Measurements from ENCODE around the gene SIRPG. TPM values are rescaled to one million over a fixed set of nuclear protein-coding genes. Genes with fewer than 3 reads are reported as not detected.

Gene SIRPG
- total and polyA plus RNA-seq, 2 of the 13 experiments (the other 11 are each of a cell fraction or from before 2014, with no cell fraction given) = not detected

DNA sequence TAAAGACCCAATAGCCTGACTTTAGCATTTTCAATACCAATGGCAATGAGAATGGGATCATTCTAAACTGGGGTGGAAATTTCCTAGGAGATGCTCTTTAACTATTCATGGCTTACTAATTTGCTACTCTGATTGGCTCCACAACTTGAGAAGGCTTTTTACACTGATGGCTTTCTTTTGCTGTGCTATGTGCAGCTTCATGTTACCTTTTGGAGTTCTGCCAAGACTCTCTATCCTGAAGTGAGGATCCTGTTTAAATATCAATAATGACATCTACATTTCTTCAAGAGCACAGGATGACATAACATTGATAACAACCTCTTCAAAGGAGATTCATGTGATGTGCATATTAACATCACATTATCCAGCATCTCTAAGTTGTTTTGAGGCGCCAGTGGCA, 43.4 kb upstream of the SIRPG start (continued):
- TF ChIP-seq, protein P1, sequence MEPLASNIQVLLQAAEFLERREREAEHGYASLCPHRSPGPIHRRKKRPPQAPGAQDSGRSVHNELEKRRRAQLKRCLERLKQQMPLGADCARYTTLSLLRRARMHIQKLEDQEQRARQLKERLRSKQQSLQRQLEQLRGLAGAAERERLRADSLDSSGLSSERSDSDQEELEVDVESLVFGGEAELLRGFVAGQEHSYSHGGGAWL (CRISPR knock-in tag; IDR thresholded peaks at IDR 0.05) = no peak
- TF ChIP-seq NFKB2 (CRISPR knock-in tag; IDR thresholded peaks at IDR 0.05; ENCODE audit: borderline replicate concordance) = no peak

DNA sequence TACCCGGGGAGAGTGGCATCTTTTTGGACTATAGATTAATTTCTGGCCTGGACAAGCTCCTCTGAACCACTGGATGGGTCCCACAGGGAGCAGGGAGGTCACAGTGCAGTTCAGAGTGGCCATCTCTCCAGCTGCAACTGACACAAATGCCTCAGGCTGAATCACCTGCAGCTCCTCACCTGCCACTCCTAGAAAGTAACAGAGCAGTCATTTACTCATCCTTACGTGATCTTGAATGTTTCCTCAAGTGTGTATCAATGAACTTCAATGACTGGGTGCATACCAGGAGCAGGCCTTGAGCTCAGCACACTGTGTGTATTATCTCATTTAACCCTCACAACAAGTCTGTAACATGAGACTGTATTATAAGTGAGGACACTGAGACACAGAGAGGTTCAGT, 40.0 kb upstream of the SIRPG start:
- no peak for TF ChIP-seq PTBP1 (IDR thresholded peaks at IDR 0.05; ENCODE audit: low read depth, low read length, poor library complexity, severe bottlenecking)
- no peak for TF ChIP-seq SETDB1 (CRISPR knock-in tag; IDR thresholded peaks at IDR 0.05; ENCODE audit: borderline replicate concordance)
- TF ChIP-seq, protein P2, sequence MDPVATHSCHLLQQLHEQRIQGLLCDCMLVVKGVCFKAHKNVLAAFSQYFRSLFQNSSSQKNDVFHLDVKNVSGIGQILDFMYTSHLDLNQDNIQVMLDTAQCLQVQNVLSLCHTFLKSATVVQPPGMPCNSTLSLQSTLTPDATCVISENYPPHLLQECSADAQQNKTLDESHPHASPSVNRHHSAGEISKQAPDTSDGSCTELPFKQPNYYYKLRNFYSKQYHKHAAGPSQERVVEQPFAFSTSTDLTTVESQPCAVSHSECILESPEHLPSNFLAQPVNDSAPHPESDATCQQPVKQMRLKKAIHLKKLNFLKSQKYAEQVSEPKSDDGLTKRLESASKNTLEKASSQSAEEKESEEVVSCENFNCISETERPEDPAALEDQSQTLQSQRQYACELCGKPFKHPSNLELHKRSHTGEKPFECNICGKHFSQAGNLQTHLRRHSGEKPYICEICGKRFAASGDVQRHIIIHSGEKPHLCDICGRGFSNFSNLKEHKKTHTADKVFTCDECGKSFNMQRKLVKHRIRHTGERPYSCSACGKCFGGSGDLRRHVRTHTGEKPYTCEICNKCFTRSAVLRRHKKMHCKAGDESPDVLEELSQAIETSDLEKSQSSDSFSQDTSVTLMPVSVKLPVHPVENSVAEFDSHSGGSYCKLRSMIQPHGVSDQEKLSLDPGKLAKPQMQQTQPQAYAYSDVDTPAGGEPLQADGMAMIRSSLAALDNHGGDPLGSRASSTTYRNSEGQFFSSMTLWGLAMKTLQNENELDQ (CRISPR knock-in tag; IDR thresholded peaks at IDR 0.05; ENCODE audit: borderline replicate concordance) = no peak
- TF ChIP-seq, protein P3, sequence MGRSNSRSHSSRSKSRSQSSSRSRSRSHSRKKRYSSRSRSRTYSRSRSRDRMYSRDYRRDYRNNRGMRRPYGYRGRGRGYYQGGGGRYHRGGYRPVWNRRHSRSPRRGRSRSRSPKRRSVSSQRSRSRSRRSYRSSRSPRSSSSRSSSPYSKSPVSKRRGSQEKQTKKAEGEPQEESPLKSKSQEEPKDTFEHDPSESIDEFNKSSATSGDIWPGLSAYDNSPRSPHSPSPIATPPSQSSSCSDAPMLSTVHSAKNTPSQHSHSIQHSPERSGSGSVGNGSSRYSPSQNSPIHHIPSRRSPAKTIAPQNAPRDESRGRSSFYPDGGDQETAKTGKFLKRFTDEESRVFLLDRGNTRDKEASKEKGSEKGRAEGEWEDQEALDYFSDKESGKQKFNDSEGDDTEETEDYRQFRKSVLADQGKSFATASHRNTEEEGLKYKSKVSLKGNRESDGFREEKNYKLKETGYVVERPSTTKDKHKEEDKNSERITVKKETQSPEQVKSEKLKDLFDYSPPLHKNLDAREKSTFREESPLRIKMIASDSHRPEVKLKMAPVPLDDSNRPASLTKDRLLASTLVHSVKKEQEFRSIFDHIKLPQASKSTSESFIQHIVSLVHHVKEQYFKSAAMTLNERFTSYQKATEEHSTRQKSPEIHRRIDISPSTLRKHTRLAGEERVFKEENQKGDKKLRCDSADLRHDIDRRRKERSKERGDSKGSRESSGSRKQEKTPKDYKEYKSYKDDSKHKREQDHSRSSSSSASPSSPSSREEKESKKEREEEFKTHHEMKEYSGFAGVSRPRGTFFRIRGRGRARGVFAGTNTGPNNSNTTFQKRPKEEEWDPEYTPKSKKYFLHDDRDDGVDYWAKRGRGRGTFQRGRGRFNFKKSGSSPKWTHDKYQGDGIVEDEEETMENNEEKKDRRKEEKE (IDR thresholded peaks at IDR 0.05) = no peak
- TF ChIP-seq, protein P4, sequence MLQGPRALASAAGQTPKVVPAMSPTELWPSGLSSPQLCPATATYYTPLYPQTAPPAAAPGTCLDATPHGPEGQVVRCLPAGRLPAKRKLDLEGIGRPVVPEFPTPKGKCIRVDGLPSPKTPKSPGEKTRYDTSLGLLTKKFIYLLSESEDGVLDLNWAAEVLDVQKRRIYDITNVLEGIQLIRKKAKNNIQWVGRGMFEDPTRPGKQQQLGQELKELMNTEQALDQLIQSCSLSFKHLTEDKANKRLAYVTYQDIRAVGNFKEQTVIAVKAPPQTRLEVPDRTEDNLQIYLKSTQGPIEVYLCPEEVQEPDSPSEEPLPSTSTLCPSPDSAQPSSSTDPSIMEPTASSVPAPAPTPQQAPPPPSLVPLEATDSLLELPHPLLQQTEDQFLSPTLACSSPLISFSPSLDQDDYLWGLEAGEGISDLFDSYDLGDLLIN (CRISPR knock-in tag; IDR thresholded peaks at IDR 0.05; ENCODE audit: borderline replicate concordance) = no peak
- TF ChIP-seq PHF21A (CRISPR knock-in tag; IDR thresholded peaks at IDR 0.05) = no peak
- no peak for TF ChIP-seq TCF12 (IDR thresholded peaks at IDR 0.05)
- no peak for TF ChIP-seq TCF12 (CRISPR knock-in tag; IDR thresholded peaks at IDR 0.05)
- TF ChIP-seq ZNF331 (CRISPR knock-in tag; IDR thresholded peaks at IDR 0.05) = no peak
- Histone ChIP-seq H2AFZ (ENCODE audit: low read length) (no peak overlapping the region), H3K36me3 (replicated peaks in 1 of 2; ENCODE audit: control insufficient read depth in 1 of 2, insufficient read depth in 2 of 2, low read length in 2 of 2) (no peaks in the 10 kb centered on the region), H3K9me3 (ENCODE audit: low read length) (no peaks in the 10 kb centered on the region), H3K27ac (ENCODE audit: extremely low read length, insufficient read depth, low read length) (no peak overlapping the region), H4K20me1 (ENCODE audit: insufficient read depth, low read length) (no peaks in the 10 kb centered on the region), H3K27me3 (ENCODE audit: control insufficient read depth in 1 of 2, insufficient read depth in 2 of 2, low read length in 2 of 2) (no peaks in the 10 kb centered on the region), H3K4me3 (replicated peaks in 1 of 3; ENCODE audit: insufficient read depth in 1 of 3, low read depth in 2 of 3, low read length in 3 of 3) (no peak overlapping the region), H3K9ac (ENCODE audit: insufficient read depth, low read depth, low read length) (no peak overlapping the region), H3K4me1 (ENCODE audit: insufficient read depth, low read length) (no peaks in the 10 kb centered on the region), H3K79me2 (ENCODE audit: insufficient read depth, low read length) (no peaks in the 10 kb centered on the region), H3K4me2 (ENCODE audit: low read depth, low read length) (no peak overlapping the region)
- 20% methylated on average over 2 of the region's 2 CpGs for WGBS (ENCODE audit: low lambda C conversion rate)
- BruUV-seq (replicated peaks) = no TSS peak
- POLR2A ChIA-PET = no interaction called here
- CTCF ChIA-PET (ENCODE audit: low intra/inter-chr PET ratio, low total read pairs) = no interaction called here
- FAIRE-seq (no peak), DNase-seq (ENCODE audit: low spot score) (no peak), ATAC-seq (no peak)
- intact Hi-C loops (cut with micrococcal nuclease; ENCODE audit: unreplicated experiment) (no loop called here), in situ Hi-C loops (cut with HindIII; ENCODE audit: extremely low pct_ligation_motif_present, low pct_unique_long_range_greater_than_20kb) (no loop called here)
